Activated CD8-positive, alpha-beta memory T cell treated with anti-CD3 and anti-CD28 coated beads, Interleukin-2, amount 50 U/mL, for 24 hours (primary cell): ENCODE data around the gene TCF7L2.

Experiments
- DNase-seq: peaks from one replicate; pipeline ENCODE4 v3.0.0-alpha.2; 2020; ENCODE audit errors: extremely low read depth

Gene TCF7L2

GRCh38 chr10:112949875-112950507 lies at the start of gene TCF7L2:
Gene TCF7L2 (plus strand): TSS chr10:112950247. CDS start chr10:112950757, 510 bp downstream.
- no peak for DNase-seq

- no peak for DNase-seq
Measured at GRCh38 chr10:112902730-112903129, 47.3 kb upstream of the TCF7L2 start.

GRCh38 chr10:112904000-112904399 lies 46.0 kb upstream of the TCF7L2 start:
- no peak for DNase-seq

GRCh38 chr10:112906945-112907344 lies 43.1 kb upstream of the TCF7L2 start:
- no peak for DNase-seq

- DNase-seq, result no peak
Measured at GRCh38 chr10:112907893-112908292, 42.2 kb upstream of the TCF7L2 start.

GRCh38 chr10:112911206-112911605 lies 38.8 kb upstream of the TCF7L2 start:
- DNase-seq, result no peak

- DNase-seq, result no peak
Measured at GRCh38 chr10:112912410-112912928, 37.6 kb upstream of the TCF7L2 start.

GRCh38 chr10:112913255-112913654 lies 36.8 kb upstream of the TCF7L2 start:
- no peak for DNase-seq

GRCh38 chr10:112913661-112914287 lies 36.3 kb upstream of the TCF7L2 start:
- no peak for DNase-seq

GRCh38 chr10:112914288-112914952 lies 35.6 kb upstream of the TCF7L2 start:
- no peak for DNase-seq

GRCh38 chr10:112915590-112916572 lies 34.2 kb upstream of the TCF7L2 start:
- DNase-seq, result no peak

GRCh38 chr10:112917681-112918080 lies 32.4 kb upstream of the TCF7L2 start:
- DNase-seq, result no peak

- no peak for DNase-seq
Measured at GRCh38 chr10:112918771-112919170, 31.3 kb upstream of the TCF7L2 start.

GRCh38 chr10:112919721-112920120 lies 30.3 kb upstream of the TCF7L2 start:
- no peak for DNase-seq

- no peak for DNase-seq
Measured at GRCh38 chr10:112926906-112927688, 22.9 kb upstream of the TCF7L2 start.

- no peak for DNase-seq
Measured at GRCh38 chr10:112927980-112928379, 22.1 kb upstream of the TCF7L2 start.

GRCh38 chr10:112932658-112933057 lies 17.4 kb upstream of the TCF7L2 start:
- DNase-seq, result no peak

GRCh38 chr10:112934193-112934592 lies 15.9 kb upstream of the TCF7L2 start:
- no peak for DNase-seq

- no peak for DNase-seq
Measured at GRCh38 chr10:112938808-112939482, 11.1 kb upstream of the TCF7L2 start.

- DNase-seq, result no peak
Measured at GRCh38 chr10:112945811-112946210, 4.2 kb upstream of the TCF7L2 start.
